ENCODE measurements around the gene FLOT2. TPM values are rescaled to one million over a fixed set of nuclear protein-coding genes. Genes with fewer than 3 reads are reported as not detected.

The FLOT2 gene
- polyA plus RNA-seq, 1 of the 3 experiments (the other 2 are of a cell fraction), result 105 TPM

DNA sequence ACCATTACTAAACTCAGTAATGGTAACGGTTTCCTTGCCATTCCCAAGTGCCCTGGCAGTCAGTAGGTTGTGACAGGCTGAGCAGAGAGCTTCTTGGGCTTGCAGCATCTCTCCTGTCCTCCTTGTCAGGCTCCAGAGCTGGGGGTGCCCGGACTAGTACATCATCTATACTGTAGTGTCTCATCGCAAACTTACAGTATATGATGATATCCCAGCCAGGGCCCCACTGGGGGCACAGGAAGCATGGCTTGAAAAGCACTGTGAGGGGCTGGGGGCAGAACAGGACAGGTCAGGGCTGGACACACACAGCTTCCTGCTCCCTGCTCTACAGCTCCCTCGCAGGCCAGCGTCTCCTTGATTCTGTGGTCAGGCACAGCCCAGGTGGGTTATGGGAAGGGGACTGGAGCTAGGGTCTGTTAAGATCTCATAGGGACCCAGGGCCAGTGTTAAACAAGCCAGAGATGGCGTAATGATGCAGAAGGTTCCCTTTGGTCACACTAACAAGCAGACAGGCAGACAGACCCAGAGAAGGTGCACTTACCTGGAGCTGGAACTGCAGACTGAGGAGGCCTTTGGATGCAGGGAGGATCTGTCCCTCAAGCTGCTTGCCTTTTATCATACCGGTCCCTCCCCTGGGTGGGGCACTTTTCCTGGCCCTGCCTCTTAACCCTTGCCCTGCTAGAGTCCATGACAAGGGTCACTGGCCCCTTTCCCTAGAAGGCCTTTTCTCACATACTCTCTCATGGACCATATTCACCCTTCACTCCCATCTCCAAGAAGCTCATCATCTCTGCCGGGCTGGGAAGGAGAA, 35.9 kb downstream of the FLOT2 start:
- Histone ChIP-seq H3F3A (replicated peaks; ENCODE audit: insufficient read depth) (no peaks in the 10 kb centered on the region), H3K27me3 (ENCODE audit: insufficient read depth) (no peaks in the 10 kb centered on the region), H3K9ac (no peak overlapping the region), H3K4me2 (no peak overlapping the region), H3K4me1 (ENCODE audit: control insufficient read depth in 1 of 2, insufficient read depth in 2 of 2, low read depth in 1 of 2, low read length in 1 of 2) (no peaks in the 10 kb centered on the region), H3K4me3 (ENCODE audit: low read depth in 2 of 2, low read length in 1 of 2) (no peak overlapping the region), H3K9me3 (no peaks in the 10 kb centered on the region), H3K27ac (ENCODE audit: low read depth in 2 of 2, low read length in 1 of 2) (no peak overlapping the region), H4K20me1 (ENCODE audit: insufficient read depth) (no peaks in the 10 kb centered on the region), H3K79me2 (ENCODE audit: insufficient read depth) (no peaks in the 10 kb centered on the region), H2AFZ (ENCODE audit: low read depth) (no peak overlapping the region), H3K9me2 (no peaks in the 10 kb centered on the region), H3K36me3 (replicated peaks in 1 of 2; ENCODE audit: control insufficient read depth in 1 of 2, insufficient read depth in 2 of 2, low read length in 1 of 2) (peaks cover 7 to 25% of the 10 kb centered on the region in 2 experiments)
- ChIA-PET POLR2A (interaction anchor here (1.4 kb wide), 1 partner anchor 19 kb away, joined by 5 read pairs; the partner anchor contains the start of gene FAM222B), CTCF (interaction anchor here (1.3 to 1.5 kb wide), 4 partner anchors 19 to 134 kb away, joined by 3 to 6 read pairs (median 6); partner anchors contain the start of gene FAM222B)
- no peak for DNase-seq
- 79% methylated on average over 8 of the region's 8 CpGs for WGBS (ENCODE audit: low lambda C conversion rate)
- TF ChIP-seq, protein P1, sequence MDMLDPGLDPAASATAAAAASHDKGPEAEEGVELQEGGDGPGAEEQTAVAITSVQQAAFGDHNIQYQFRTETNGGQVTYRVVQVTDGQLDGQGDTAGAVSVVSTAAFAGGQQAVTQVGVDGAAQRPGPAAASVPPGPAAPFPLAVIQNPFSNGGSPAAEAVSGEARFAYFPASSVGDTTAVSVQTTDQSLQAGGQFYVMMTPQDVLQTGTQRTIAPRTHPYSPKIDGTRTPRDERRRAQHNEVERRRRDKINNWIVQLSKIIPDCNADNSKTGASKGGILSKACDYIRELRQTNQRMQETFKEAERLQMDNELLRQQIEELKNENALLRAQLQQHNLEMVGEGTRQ (IDR thresholded peaks at IDR 0.05; ENCODE audit: borderline replicate concordance, low read depth, low read length), result no peak
- TF ChIP-seq FOXM1 (IDR thresholded peaks at IDR 0.05; ENCODE audit: low read depth) (no peak), MXI1 (IDR thresholded peaks at IDR 0.05; ENCODE audit: low read depth, low read length) (no peak)

DNA sequence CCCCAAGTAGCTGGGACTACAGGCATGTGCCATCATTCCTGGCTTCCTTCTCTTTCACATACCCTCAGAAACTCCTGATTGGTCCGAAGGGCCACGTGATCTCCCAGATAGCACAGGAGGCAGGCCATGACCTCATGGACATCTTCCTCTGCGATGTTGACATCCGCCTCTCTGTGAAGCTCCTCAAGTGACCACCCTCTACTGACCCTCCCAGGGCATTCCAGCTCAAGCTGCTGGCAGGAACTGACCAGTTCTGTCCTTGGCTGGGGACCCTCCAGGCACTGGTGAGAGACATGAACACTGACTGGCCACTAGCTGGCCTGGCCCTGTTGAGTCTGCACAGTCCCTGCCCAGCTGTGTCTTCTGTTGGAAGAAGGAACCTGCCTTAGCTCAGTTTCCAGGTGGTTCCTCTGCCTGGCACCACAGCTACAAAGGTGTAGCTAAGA, 37.1 kb downstream of the FLOT2 start:
- no peaks in the 10 kb centered on the region for H3K9me2 ChIP-seq
- H3K4me3 ChIP-seq (ENCODE audit: low read depth in 2 of 2, low read length in 1 of 2), result no peak overlapping the region
- ChIA-PET CTCF (interaction anchor here (0.9 kb wide), 1 partner anchor 93 kb away, joined by 3 read pairs; no protein-coding TSS in a partner anchor), POLR2A (interaction anchor here (0.7 to 1.0 kb wide), 2 partner anchors 18 to 91 kb away, joined by 3 read pairs; partner anchors contain the start of gene PHF12)
- peaks cover 9% of the 10 kb centered on the region for H3K79me2 ChIP-seq (ENCODE audit: insufficient read depth)
- WGBS (ENCODE audit: low lambda C conversion rate), result 94% methylated on average over 4 of the region's 4 CpGs
- H3K9ac ChIP-seq, result no peak overlapping the region
- H3K9me3 ChIP-seq, result no peaks in the 10 kb centered on the region
- peaks cover 0 to 3% of the 10 kb centered on the region in 2 experiments; a peak in 2 of 4 replicates for H3K4me1 ChIP-seq (ENCODE audit: control insufficient read depth in 1 of 2, insufficient read depth in 2 of 2, low read depth in 1 of 2, low read length in 1 of 2)
- no peak overlapping the region for H2AFZ ChIP-seq (ENCODE audit: low read depth)
- no peak overlapping the region for H3K4me2 ChIP-seq
- no peak overlapping the region for H3K27ac ChIP-seq (ENCODE audit: low read depth in 2 of 2, low read length in 1 of 2)
- H3K36me3 ChIP-seq (replicated peaks in 1 of 2; ENCODE audit: control insufficient read depth in 1 of 2, insufficient read depth in 2 of 2, low read length in 1 of 2), result peaks cover 7 to 28% of the 10 kb centered on the region in 2 experiments
- no peaks in the 10 kb centered on the region for H3F3A ChIP-seq (replicated peaks; ENCODE audit: insufficient read depth)
- no peak for DNase-seq
- H3K27me3 ChIP-seq (ENCODE audit: insufficient read depth), result no peaks in the 10 kb centered on the region
- no peaks in the 10 kb centered on the region for H4K20me1 ChIP-seq (ENCODE audit: insufficient read depth)
- TF ChIP-seq RCOR1 (IDR thresholded peaks at IDR 0.05; ENCODE audit: low read length), result no peak
- TF ChIP-seq RFX5 (IDR thresholded peaks at IDR 0.05; ENCODE audit: low read length), result no peak
- no peak for TF ChIP-seq ELF1 (IDR thresholded peaks at IDR 0.05)
- no peak for TF ChIP-seq GATA2 (CRISPR knock-in tag; IDR thresholded peaks at IDR 0.05)
- no peak for TF ChIP-seq EZH2phosphoT487 (IDR thresholded peaks at IDR 0.05; ENCODE audit: borderline replicate concordance, low read depth)
- no peak for TF ChIP-seq ZBTB33 (IDR thresholded peaks at IDR 0.05; ENCODE audit: borderline replicate concordance, low read depth)
- no peak for TF ChIP-seq POLR2AphosphoS5 (IDR thresholded peaks at IDR 0.05; ENCODE audit: low read depth, low read length)
- no peak for TF ChIP-seq CHD2 (IDR thresholded peaks at IDR 0.05; ENCODE audit: low read length, partially characterized antibody)
- TF ChIP-seq CTCF (IDR thresholded peaks at IDR 0.05), result no peak
- TF ChIP-seq TAF1 (IDR thresholded peaks at IDR 0.05; ENCODE audit: borderline replicate concordance, low read depth, low read length), result no peak
- no peak for TF ChIP-seq TCF12 (IDR thresholded peaks at IDR 0.05)
- TF ChIP-seq, protein P2, sequence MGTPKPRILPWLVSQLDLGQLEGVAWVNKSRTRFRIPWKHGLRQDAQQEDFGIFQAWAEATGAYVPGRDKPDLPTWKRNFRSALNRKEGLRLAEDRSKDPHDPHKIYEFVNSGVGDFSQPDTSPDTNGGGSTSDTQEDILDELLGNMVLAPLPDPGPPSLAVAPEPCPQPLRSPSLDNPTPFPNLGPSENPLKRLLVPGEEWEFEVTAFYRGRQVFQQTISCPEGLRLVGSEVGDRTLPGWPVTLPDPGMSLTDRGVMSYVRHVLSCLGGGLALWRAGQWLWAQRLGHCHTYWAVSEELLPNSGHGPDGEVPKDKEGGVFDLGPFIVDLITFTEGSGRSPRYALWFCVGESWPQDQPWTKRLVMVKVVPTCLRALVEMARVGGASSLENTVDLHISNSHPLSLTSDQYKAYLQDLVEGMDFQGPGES (IDR thresholded peaks at IDR 0.05; ENCODE audit: low read depth, low read length), result no peak
- TF ChIP-seq EP300 (IDR thresholded peaks at IDR 0.05; ENCODE audit: borderline replicate concordance in 1 of 2, low read depth in 1 of 2, low read length in 1 of 2), result no peak
- no peak for TF ChIP-seq RAD21 (IDR thresholded peaks at IDR 0.05; ENCODE audit: low read length)
- no peak for TF ChIP-seq YY1 (IDR thresholded peaks at IDR 0.05; ENCODE audit: low read depth)
- TF ChIP-seq FOXJ3 (CRISPR knock-in tag; IDR thresholded peaks at IDR 0.05), result no peak
- TF ChIP-seq GABPA (IDR thresholded peaks at IDR 0.05; ENCODE audit: low read depth), result no peak
- TF ChIP-seq, protein P1 (IDR thresholded peaks at IDR 0.05; ENCODE audit: borderline replicate concordance, low read depth, low read length), result no peak
